ENCODE data around the gene CPSF3. TPM values are rescaled to one million over a fixed set of nuclear protein-coding genes. Genes with fewer than 3 reads are reported as not detected.
A peak's percentile ranks its signal among the peaks of the same experiment; 100 is the strongest.

Gene CPSF3
- total and polyA plus RNA-seq, 8 donors, result 25.9 to 58.7 (median 46.7) TPM

DNA sequence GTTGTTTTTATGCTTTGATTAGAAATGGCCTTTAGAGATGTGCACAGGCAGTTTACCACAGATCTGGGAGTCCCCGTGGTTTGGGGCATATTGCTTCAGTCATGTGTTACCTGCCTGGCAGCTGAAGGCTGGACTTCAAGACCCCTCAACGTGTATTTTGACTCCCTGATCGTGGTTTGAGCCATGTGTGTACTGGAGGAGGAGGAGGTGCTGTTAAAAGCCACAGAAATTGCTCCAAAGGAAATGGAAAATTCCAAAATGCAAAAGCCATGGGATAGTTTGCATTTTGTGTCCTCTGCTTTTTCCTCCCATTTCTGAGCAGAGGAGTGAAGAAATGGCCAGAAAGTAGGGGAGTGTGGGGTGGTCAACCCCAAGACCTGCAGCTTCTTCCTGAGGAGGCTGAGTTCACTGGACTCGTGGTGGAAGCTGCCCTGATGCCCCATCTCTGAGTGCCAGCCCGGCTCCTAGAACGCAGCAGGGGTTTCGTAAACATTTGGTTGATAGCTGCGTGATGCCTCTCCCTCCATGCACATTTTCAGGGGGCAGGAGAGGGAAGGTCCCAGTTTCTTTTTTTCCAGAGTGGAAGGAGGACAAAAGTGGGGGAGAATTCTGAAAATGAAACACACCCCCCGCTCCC lies 45.9 kb upstream of the CPSF3 start:
- DNase-seq, result no peak
- Histone ChIP-seq H3K9me3 (no peaks in the 10 kb centered on the region), H3K27ac (peak overlapping the region; percentile 59 to 63), H3K4me3 (no peak overlapping the region), H3K36me3 (peaks cover 0 to 14% of the 10 kb centered on the region in 2 donors), H3K27me3 (no peaks in the 10 kb centered on the region), H3K4me1 (no peaks in the 10 kb centered on the region)
- intact Hi-C loops (cut with DNase I), result loop anchor here in 1 of 2 donors (10.0 kb wide), 1 partner anchor 233 kb away; no protein-coding TSS in a partner anchor
- ATAC-seq, result no peak
- TF ChIP-seq, protein P1, sequence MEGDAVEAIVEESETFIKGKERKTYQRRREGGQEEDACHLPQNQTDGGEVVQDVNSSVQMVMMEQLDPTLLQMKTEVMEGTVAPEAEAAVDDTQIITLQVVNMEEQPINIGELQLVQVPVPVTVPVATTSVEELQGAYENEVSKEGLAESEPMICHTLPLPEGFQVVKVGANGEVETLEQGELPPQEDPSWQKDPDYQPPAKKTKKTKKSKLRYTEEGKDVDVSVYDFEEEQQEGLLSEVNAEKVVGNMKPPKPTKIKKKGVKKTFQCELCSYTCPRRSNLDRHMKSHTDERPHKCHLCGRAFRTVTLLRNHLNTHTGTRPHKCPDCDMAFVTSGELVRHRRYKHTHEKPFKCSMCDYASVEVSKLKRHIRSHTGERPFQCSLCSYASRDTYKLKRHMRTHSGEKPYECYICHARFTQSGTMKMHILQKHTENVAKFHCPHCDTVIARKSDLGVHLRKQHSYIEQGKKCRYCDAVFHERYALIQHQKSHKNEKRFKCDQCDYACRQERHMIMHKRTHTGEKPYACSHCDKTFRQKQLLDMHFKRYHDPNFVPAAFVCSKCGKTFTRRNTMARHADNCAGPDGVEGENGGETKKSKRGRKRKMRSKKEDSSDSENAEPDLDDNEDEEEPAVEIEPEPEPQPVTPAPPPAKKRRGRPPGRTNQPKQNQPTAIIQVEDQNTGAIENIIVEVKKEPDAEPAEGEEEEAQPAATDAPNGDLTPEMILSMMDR (IDR thresholded peaks at IDR 0.05), result no peak

DNA sequence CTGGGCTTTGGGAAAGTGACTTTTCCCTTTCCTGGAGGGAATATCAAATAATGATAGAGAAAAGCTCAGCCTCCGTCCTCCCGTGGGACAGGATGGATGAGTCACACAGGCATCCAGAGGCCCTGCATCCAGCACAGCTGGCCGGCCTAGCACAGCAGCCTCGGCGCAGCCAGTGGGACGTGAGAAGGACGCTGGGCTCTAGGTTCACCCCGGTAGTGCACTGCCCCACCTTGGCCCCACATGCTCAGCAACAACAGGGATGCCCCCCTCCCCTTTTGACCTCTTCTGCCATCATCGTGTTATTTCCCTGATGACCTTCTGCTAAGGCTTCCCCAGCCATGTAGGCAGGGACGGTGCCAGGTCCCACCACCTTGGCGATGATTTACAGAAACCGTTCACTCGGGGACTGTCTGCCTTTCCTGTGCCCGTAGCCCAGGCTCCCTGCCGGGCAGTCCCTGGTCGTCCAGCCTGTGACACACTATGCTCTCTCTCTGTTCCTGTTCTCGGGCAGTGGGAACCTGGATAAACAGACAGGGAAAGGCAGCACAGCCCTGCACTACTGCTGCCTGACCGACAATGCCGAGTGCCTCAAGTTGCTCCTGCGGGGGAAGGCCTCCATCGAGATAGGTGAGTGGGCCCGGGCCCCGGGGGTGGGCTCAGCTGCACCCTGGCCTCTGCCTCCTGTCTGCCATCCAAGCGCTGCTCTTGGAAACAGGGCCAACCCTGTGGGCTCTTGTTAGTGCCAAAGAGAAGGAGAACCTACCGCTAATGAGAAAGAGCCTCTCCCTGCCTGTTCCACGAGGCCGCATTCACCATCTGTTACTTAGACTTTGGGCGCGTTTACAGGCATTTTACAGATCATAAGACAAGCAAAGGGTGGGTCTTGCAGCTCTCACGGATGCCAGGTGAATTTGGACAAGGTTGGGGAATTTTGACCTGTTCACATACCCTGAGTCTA lies 44.7 kb upstream of the CPSF3 start:
- peak in 2 of 4 donors; percentile 49 to 77 for DNase-seq

DNA sequence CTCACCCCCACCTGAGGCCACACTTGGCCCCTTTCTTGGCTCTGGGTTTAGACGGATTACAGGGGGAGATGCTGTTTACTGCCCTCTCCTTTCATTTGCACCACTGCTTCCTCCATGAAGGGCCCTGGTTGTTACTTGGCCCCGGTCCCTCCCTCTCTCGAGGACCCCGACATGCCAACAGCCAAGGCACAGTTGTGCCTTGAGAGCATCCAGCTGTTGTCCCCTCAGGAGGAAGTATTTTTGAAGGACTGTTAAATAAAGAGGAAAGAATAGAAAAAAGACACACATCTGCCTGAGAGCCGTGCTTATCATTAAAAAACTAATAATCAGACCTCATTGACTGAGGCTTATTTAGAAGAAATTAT lies 44.1 kb upstream of the CPSF3 start:
- Histone ChIP-seq H3K4me1 (no peaks in the 10 kb centered on the region), H3K36me3 (peaks cover 0 to 14% of the 10 kb centered on the region in 2 donors), H3K27me3 (no peaks in the 10 kb centered on the region), H3K4me3 (no peak overlapping the region), H3K9me3 (no peaks in the 10 kb centered on the region), H3K27ac (peak overlapping the region in 1 of 2 donors; percentile 63)
- TF ChIP-seq, protein P1 (IDR thresholded peaks at IDR 0.05), result no peak
- no peak for ATAC-seq
- intact Hi-C loops (cut with DNase I), result loop anchor here in 1 of 2 donors (10.0 kb wide), 1 partner anchor 235 kb away; no protein-coding TSS in a partner anchor
- DNase-seq, result peak in 1 of 4 donors; percentile 65

More for the DNA sequence above, 44.7 kb upstream of the CPSF3 start:
- peak; percentile 77 for ATAC-seq
- Histone ChIP-seq H3K9me3 (no peaks in the 10 kb centered on the region), H3K4me3 (no peak overlapping the region), H3K4me1 (no peaks in the 10 kb centered on the region), H3K27me3 (no peaks in the 10 kb centered on the region), H3K27ac (peak overlapping the region; percentile 59 to 63), H3K36me3 (peaks cover 0 to 14% of the 10 kb centered on the region in 2 donors)
- intact Hi-C loops (cut with DNase I), result loop anchor here in 1 of 2 donors (10.0 kb wide), 1 partner anchor 234 kb away; no protein-coding TSS in a partner anchor
- TF ChIP-seq, protein P1 (IDR thresholded peaks at IDR 0.05), result no peak

DNA sequence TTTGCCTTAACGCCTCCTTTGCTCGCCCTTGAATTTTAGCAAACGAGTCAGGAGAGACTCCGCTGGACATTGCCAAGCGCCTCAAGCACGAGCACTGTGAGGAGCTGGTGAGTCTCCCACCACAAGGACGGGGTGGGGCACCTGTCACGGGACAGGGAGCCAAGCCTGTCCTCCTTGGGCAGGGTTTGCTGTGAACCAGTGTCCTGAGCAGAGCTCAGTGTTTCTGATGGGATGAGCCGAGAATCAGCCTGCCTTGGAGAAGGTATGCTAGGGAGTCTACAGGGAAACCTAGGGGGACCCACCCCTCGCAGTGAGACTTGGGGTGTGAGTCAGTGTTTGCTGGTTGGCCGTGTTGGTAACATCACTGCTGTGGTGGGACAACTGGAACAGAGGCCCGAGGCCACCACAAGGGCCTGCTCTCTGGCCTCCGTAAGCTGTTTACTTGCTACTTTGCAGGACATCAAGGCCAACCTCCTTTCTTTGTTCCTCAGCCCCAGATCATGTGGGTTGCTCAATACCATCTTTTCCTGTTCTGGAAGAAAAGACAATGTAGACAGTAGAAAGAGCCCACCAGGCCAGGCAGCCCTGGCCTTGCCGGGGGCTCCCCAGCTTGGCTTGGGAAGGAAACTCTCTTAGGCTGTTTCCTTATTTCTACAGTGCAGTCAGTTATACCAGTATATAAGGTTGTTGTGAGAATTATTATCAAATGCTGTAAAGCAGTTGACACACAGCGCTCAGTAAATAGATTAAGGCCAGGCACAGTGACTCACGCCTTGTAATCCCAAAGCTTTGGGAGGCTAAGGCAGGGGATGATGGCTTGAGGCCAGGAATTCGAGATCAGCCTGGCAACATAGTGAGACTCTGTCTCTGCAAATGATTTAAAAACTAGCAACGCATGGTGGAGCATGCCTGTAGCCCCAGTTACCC lies 42.5 kb upstream of the CPSF3 start:
- Histone ChIP-seq H3K9me3 (no peaks in the 10 kb centered on the region), H3K36me3 (peaks cover 0 to 14% of the 10 kb centered on the region in 2 donors), H3K4me3 (no peak overlapping the region), H3K27me3 (no peaks in the 10 kb centered on the region), H3K27ac (peak overlapping the region; percentile 37 to 48), H3K4me1 (no peaks in the 10 kb centered on the region)
- peak; percentile 35 for ATAC-seq
- peak in 1 of 4 donors; percentile 28 for DNase-seq
- intact Hi-C loops (cut with DNase I), result no loop called here
- TF ChIP-seq, protein P1 (IDR thresholded peaks at IDR 0.05), result no peak
